WI38 (cell line): ENCODE results near the gene MNX1.
A peak's percentile ranks its signal among the peaks of the same experiment; 100 is the strongest.

Experiments
- H3K4me3 ChIP-seq: 2 replicates; pipeline ENCODE4 v1.5.1; 2011; ENCODE audit warnings: low read depth, mild to moderate bottlenecking, control low read depth, low read length
- TF ChIP-seq, protein P1 (sequence below): IDR thresholded peaks from 2 replicates; pipeline ENCODE4 v1.5.1; 2012; ENCODE audit warnings: low read depth, mild to moderate bottlenecking, control low read depth, low read length

Gene MNX1

DNA sequence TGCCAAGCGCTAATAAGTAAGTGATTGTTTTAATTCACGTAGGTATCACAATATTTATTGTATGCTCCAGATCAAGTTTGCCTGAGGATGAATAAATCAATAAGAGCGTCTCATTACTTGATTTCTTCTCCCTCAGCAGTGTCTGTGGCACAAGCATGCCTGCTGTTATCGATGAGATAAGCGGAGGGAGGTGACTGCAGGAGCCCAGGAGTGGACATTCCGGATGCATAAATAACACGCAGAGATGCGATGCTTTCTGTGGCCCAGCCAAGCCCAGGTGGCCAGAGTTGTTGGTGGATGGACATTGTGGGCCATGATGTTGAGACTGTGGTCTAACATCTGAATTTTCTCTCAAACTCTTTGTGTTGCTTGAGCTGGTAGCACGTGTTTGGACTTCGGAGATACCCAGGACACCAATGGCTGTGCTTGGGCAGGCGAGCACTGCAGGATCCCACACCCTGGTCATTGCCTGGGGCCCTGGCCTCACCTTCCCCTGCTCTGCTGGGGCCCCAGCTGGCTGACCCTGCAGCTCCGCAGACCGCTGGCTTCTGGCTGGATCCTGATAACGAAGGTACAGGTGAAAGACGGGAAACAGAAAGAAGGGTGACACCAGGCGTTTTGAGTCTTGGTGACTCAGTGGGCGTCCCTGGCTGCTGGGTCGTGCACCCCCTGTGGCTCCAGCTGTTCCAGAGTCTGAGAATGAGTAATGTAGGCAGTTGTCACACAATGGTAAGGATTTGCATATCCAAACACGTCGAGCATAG lies 31.2 kb upstream of the MNX1 start:
- TF ChIP-seq, protein P1, sequence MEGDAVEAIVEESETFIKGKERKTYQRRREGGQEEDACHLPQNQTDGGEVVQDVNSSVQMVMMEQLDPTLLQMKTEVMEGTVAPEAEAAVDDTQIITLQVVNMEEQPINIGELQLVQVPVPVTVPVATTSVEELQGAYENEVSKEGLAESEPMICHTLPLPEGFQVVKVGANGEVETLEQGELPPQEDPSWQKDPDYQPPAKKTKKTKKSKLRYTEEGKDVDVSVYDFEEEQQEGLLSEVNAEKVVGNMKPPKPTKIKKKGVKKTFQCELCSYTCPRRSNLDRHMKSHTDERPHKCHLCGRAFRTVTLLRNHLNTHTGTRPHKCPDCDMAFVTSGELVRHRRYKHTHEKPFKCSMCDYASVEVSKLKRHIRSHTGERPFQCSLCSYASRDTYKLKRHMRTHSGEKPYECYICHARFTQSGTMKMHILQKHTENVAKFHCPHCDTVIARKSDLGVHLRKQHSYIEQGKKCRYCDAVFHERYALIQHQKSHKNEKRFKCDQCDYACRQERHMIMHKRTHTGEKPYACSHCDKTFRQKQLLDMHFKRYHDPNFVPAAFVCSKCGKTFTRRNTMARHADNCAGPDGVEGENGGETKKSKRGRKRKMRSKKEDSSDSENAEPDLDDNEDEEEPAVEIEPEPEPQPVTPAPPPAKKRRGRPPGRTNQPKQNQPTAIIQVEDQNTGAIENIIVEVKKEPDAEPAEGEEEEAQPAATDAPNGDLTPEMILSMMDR = no peak
- H3K4me3 ChIP-seq = no peak overlapping the region

DNA sequence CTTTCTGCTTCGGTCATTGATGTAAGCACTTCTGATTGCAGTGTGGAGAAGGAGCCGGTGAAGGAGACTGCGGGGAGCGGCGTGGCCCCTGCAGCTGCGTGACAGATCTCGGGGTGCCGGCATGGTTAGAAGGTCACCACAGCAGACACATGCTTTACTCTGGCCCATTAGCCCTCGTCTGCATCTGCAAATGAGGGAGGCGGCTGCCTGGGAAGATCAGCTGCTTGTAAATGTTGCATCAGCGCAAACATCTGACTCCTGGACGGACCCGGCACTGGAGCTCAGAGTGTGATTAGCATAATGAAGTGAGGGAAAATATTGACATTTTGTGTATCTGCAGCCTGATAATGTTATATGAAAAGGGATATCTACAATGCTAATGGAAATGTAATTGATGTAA lies 30.5 kb upstream of the MNX1 start:
- H3K4me3 ChIP-seq = no peak overlapping the region
- TF ChIP-seq, protein P1 = no peak

GRCh38 chr7:157037635-157038034 lies 27.2 kb upstream of the MNX1 start:
- TF ChIP-seq, protein P1 = no peak
- no peak overlapping the region for H3K4me3 ChIP-seq

DNA sequence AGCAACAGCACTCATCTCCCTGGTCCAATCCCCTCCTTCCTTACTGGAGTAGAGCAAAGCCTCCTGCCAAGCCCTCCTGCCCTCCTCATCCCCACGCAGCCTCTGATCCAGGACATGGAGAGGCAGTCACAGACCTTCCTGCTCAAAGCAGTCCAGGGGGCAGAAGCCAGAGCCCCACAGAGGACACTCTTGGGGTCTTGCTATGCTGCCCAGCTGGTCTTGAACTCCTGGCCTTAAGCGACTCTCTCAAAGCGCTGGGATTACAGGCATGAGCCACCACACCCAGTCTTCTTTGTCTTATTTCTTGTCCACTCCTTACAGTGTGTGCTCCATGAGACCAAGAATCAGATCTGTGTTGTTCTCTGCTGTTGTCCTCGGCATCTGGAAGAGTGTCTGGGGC lies 26.6 kb upstream of the MNX1 start:
- TF ChIP-seq, protein P1 = no peak

DNA sequence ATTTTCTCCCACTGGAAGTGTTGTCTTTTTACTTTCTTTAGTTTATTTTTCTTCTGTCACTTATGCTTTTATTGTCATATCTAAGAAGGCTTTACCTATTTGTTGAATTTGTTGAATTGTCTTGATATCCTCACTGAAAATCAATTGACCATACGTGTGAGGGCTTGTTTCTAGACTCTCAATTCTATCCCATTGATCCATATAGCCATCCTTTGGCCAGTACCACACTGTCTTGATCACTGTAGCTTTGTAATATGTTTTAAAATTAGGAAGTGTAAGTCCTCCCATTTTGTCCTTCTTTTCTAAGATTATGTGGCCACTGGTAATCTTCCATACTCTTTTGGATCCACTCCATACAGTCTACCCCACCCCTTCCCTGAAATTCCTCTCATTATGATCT lies 25.5 kb upstream of the MNX1 start:
- TF ChIP-seq, protein P1 = no peak

More for the DNA sequence above, 26.6 kb upstream of the MNX1 start:
- no peak overlapping the region for H3K4me3 ChIP-seq

GRCh38 chr7:157035302-157035701 lies 24.8 kb upstream of the MNX1 start:
- H3K4me3 ChIP-seq = peak overlapping the region; percentile 32; the same call in 1 of the 2 replicates
- TF ChIP-seq, protein P1 = no peak

More for the DNA sequence above, 25.5 kb upstream of the MNX1 start:
- no peak overlapping the region for H3K4me3 ChIP-seq
